Common myeloid progenitor, CD34-positive (primary cell): ENCODE data around the gene CDK14.

ENCODE experiments used
- CTCF ChIA-PET: fragments of 350-600 bp; sonication (Branson Sonifier 250); formaldehyde crosslinking; loops from one replicate; lab custom pipeline; 2021; ENCODE audit warnings: antibody characterized with exemption; lab: Charles Lee
- POLR2A ChIA-PET: fragments of 350-600 bp; sonication (Branson Sonifier 250); formaldehyde crosslinking; loops from one replicate; lab custom pipeline; 2021; ENCODE audit warnings: antibody characterized with exemption; lab: Charles Lee
- DNase-seq, 3 donors: peaks; one replicate each; pipeline versions ENCODE4 v3.0.0 to v3.0.0-alpha.2; 2013
- H3K27ac ChIP-seq, 2 experiments: 1 replicate in 1 of 2; 2 replicates in 1 of 2; pipeline ENCODE4 v1.7.0; 2013; ENCODE audit warnings: inconsistent platforms in 2 of 2, low read length in 2 of 2, mild to moderate bottlenecking in 2 of 2, low read depth in 1 of 2, moderate library complexity in 1 of 2; ENCODE audit not compliant: severe bottlenecking in 2 of 2, insufficient read depth in 1 of 2, poor library complexity in 1 of 2
- H3K27me3 ChIP-seq, 5 experiments: replicated peaks in 2 of 5; 1 replicate in 3 of 5; 2 replicates in 2 of 5; pipeline versions ENCODE4 v1.6.1 to v1.7.0; 2013; ENCODE audit warnings: low read length in 4 of 5, mild to moderate bottlenecking in 2 of 5, moderate library complexity in 2 of 5, inconsistent platforms in 1 of 5; ENCODE audit not compliant: insufficient read depth in 5 of 5, control insufficient read depth in 4 of 5
- H3K36me3 ChIP-seq, 4 experiments: 1 replicate in 2 of 4; 2 replicates in 2 of 4; pipeline versions ENCODE4 v1.6.1 to v1.7.0; 2013; ENCODE audit warnings: low read length in 3 of 4, control low read depth in 1 of 4, mild to moderate bottlenecking in 1 of 4; ENCODE audit not compliant: control insufficient read depth in 4 of 4, insufficient read depth in 4 of 4
- H3K4me1 ChIP-seq, 4 experiments: 1 replicate in 3 of 4; 2 replicates in 1 of 4; pipeline versions ENCODE4 v1.6.1 to v1.7.1; 2013; ENCODE audit warnings: low read length in 3 of 4, mild to moderate bottlenecking in 3 of 4, control low read depth in 1 of 4, inconsistent platforms in 1 of 4, moderate library complexity in 1 of 4; ENCODE audit not compliant: control insufficient read depth in 4 of 4, insufficient read depth in 4 of 4; ENCODE audit errors: control extremely low read depth in 1 of 4
- H3K4me3 ChIP-seq, 7 experiments: 1 replicate in 4 of 7; 2 replicates in 3 of 7; pipeline versions ENCODE4 v1.5.1 to v1.7.0; 2013; ENCODE audit warnings: mild to moderate bottlenecking in 7 of 7, low read length in 6 of 7, moderate library complexity in 6 of 7, inconsistent platforms in 2 of 7, low read depth in 2 of 7, control low read depth in 1 of 7; ENCODE audit not compliant: insufficient read depth in 4 of 7, control insufficient read depth in 1 of 7; ENCODE audit errors: extremely low read depth in 1 of 7
- H3K9me3 ChIP-seq, 5 experiments: 1 replicate in 4 of 5; 2 replicates in 1 of 5; pipeline versions ENCODE4 v1.6.1 to v1.7.1; 2013; ENCODE audit warnings: low read length in 4 of 5, mild to moderate bottlenecking in 2 of 5, inconsistent platforms in 1 of 5, low read depth in 1 of 5, moderate library complexity in 1 of 5; ENCODE audit not compliant: control insufficient read depth in 4 of 5, insufficient read depth in 2 of 5; ENCODE audit errors: control extremely low read depth in 1 of 5
- WGBS: methylation state at CpG from one replicate; pipeline ENCODE4 v1.1.5; 2013; ENCODE audit not compliant: insufficient coverage; 5-methylcytosine and 5-hydroxymethylcytosine counted together

Gene CDK14

GRCh38 chr7:91005841-91006240 is 409.7 kb downstream of the CDK14 start:
- Histone ChIP-seq H3K36me3 (peaks cover 0 to 11% (median 0%) of the 10 kb centered on the region in 4 experiments), H3K4me3 (no peak overlapping the region), H3K9me3 (no peaks in the 10 kb centered on the region), H3K4me1 (no peaks in the 10 kb centered on the region), H3K27ac (no peak overlapping the region), H3K27me3 (no peaks in the 10 kb centered on the region)
- 96% methylated on average over 4 of the region's 9 CpGs for WGBS
- ChIA-PET POLR2A (no interaction called here), CTCF (no interaction called here)
- no peak for DNase-seq

- Histone ChIP-seq H3K27me3 (no peaks in the 10 kb centered on the region), H3K4me1 (no peaks in the 10 kb centered on the region), H3K9me3 (no peaks in the 10 kb centered on the region), H3K27ac (no peak overlapping the region), H3K4me3 (no peak overlapping the region), H3K36me3 (peaks cover 0 to 11% (median 0%) of the 10 kb centered on the region in 4 experiments)
- no CpG with 5 or more reads among the region's 1 CpG for WGBS
- no peak for DNase-seq
- ChIA-PET POLR2A (no interaction called here), CTCF (no interaction called here)
Observed at GRCh38 chr7:91007371-91007770, 411.2 kb downstream of the CDK14 start.

GRCh38 chr7:91013078-91013477 is 417.0 kb downstream of the CDK14 start:
- POLR2A ChIA-PET: no interaction called here
- H3K27me3 ChIP-seq: no peaks in the 10 kb centered on the region
- no peaks in the 10 kb centered on the region for H3K9me3 ChIP-seq
- H3K4me1 ChIP-seq: no peaks in the 10 kb centered on the region
- no CpG with 5 or more reads among the region's 1 CpG for WGBS
- no peak for DNase-seq
- no peaks in the 10 kb centered on the region for H3K36me3 ChIP-seq
- no peak overlapping the region for H3K4me3 ChIP-seq
- no peak overlapping the region for H3K27ac ChIP-seq
- CTCF ChIA-PET: interaction anchor here (1.3 kb wide), 1 partner anchor 22 kb away, joined by 4 read pairs; no protein-coding TSS in a partner anchor

GRCh38 chr7:91019686-91020385 is 423.7 kb downstream of the CDK14 start:
- WGBS: 100% methylated on average over 2 of the region's 2 CpGs
- H3K9me3 ChIP-seq: no peaks in the 10 kb centered on the region
- ChIA-PET POLR2A (no interaction called here), CTCF (interaction anchor here (0.6 kb wide), 1 partner anchor 77 kb away, joined by 4 read pairs; no protein-coding TSS in a partner anchor)
- no peaks in the 10 kb centered on the region for H3K4me1 ChIP-seq
- no peak overlapping the region for H3K4me3 ChIP-seq
- H3K27ac ChIP-seq: no peak overlapping the region
- H3K36me3 ChIP-seq: no peaks in the 10 kb centered on the region
- H3K27me3 ChIP-seq: no peaks in the 10 kb centered on the region
- DNase-seq: no peak

- POLR2A ChIA-PET: no interaction called here
- WGBS: 100% methylated on average over 3 of the region's 3 CpGs
- H3K27me3 ChIP-seq: no peaks in the 10 kb centered on the region
- no peaks in the 10 kb centered on the region for H3K9me3 ChIP-seq
- H3K36me3 ChIP-seq: no peaks in the 10 kb centered on the region
- CTCF ChIA-PET: no interaction called here
- DNase-seq: no peak
- no peaks in the 10 kb centered on the region for H3K4me1 ChIP-seq
- H3K4me3 ChIP-seq: no peak overlapping the region
- H3K27ac ChIP-seq: no peak overlapping the region
Observed at GRCh38 chr7:91020636-91021385, 424.7 kb downstream of the CDK14 start.

- WGBS: no CpG with 5 or more reads among the region's 1 CpG
- Histone ChIP-seq H3K27ac (no peak overlapping the region), H3K4me3 (no peak overlapping the region), H3K4me1 (no peaks in the 10 kb centered on the region), H3K36me3 (no peaks in the 10 kb centered on the region), H3K9me3 (no peaks in the 10 kb centered on the region), H3K27me3 (no peaks in the 10 kb centered on the region)
- no peak for DNase-seq
- CTCF ChIA-PET: no interaction called here
- POLR2A ChIA-PET: no interaction called here
Observed at GRCh38 chr7:91021956-91022355, 425.8 kb downstream of the CDK14 start.

GRCh38 chr7:91025906-91026390 is 429.8 kb downstream of the CDK14 start:
- H3K36me3 ChIP-seq: no peaks in the 10 kb centered on the region
- H3K4me1 ChIP-seq: no peaks in the 10 kb centered on the region
- WGBS: 92% methylated on average over 2 of the region's 2 CpGs
- POLR2A ChIA-PET: no interaction called here
- H3K27ac ChIP-seq: no peak overlapping the region
- H3K9me3 ChIP-seq: no peaks in the 10 kb centered on the region
- no peak overlapping the region for H3K4me3 ChIP-seq
- CTCF ChIA-PET: no interaction called here
- no peak for DNase-seq
- H3K27me3 ChIP-seq: no peaks in the 10 kb centered on the region
